SK-N-MC (cell line): ENCODE results near the gene BANP.
"Not testable (repeated sequence)": the region's sequence is repeated elsewhere in the genome, so short reads cannot be mapped to it uniquely, and the experiment has no call there.

Experiments used
- DNase-seq: peaks from one replicate; pipeline ENCODE4 v3.0.0-alpha.2; 2011; ENCODE audit warnings: low read depth, low spot score
- H3K27ac ChIP-seq: fragments of 200-600 bp; sonication (generic); 2 replicates; pipeline ENCODE4 v1.5.1; 2016; ENCODE audit warnings: mixed run types
- H3K36me3 ChIP-seq: fragments of 200-600 bp; sonication (generic); 2 replicates; pipeline ENCODE4 v1.6.1; 2017; ENCODE audit warnings: antibody characterized with exemption, low read length, mixed read lengths; ENCODE audit not compliant: insufficient read depth
- H3K4me3 ChIP-seq: fragments of 200-600 bp; sonication (generic); 2 replicates; pipeline ENCODE4 v1.5.1; 2016
- H3K9ac ChIP-seq: fragments of 200-600 bp; sonication (generic); 2 replicates; pipeline ENCODE4 v1.8.0; 2017; ENCODE audit warnings: mixed run types, mixed read lengths; ENCODE audit not compliant: insufficient read length
- H3K9me3 ChIP-seq: fragments of 200-600 bp; sonication (generic); 2 replicates; pipeline ENCODE4 v1.6.1; 2017; ENCODE audit warnings: low read depth, mild to moderate bottlenecking, antibody characterized with exemption, low read length, moderate library complexity, mixed read lengths
- EZH2 ChIP-seq: fragments of 200-600 bp; sonication (generic); IDR thresholded peaks from one replicate; pipeline ENCODE4 v1.6.1; 2017; ENCODE audit warnings: antibody characterized with exemption
- FOXP2 ChIP-seq: optimal IDR thresholded peaks from 2 replicates; pipeline ENCODE3; 2011; ENCODE audit warnings: mild to moderate bottlenecking, moderate library complexity; ENCODE audit not compliant: insufficient read depth; ENCODE audit errors: extremely low read length, control extremely low read depth
- POLR2AphosphoS5 ChIP-seq: IDR thresholded peaks from 2 replicates; pipeline ENCODE4 v1.6.1; 2012; ENCODE audit warnings: mild to moderate bottlenecking, low read depth, low read length, borderline replicate concordance

BANP gene

DNA sequence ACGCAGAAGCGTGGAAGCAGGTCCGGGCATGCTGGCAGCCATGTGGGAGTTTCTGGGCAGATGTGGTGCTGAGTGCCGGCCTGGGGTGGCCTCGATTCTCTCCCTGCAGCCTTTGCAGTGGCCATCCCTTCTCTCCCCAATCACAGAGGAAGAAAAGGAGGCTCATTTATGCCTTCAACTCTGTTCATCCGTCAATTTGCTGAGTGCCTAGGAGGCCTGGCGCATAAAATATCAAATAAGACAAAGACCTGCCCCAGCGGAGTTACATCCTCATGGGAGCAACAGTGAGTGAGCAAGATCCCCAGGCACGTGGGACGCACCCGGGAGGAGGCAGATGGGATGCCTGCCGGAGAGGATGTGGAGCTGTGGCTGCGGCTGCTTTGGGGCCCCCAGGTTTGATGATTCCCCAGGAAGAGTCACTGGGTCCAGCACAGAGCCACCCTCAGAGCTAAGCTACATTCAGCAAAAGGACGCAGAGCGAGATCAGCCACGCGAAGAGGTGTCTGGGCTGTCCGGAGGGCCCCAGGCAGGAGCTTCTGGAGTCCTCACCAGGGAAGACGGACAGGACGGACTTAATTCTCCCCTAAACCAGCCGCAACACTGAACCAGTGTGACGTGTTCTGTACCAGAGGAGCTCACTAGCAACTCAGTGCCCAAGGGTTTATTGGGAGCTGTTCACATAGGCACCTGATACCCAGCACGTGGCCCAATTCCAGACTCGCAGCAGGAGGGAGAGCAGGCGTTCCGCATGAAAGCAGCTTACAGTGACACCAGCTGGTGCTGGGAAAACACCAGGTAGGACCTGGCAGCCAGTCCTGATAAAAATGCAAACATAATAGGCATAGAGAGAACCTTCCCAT is 26.2 kb upstream of the BANP start:
- Histone ChIP-seq H3K36me3 (no peaks in the 10 kb centered on the region), H3K9ac (no peak overlapping the region), H3K4me3 (no peak overlapping the region), H3K9me3 (no peaks in the 10 kb centered on the region), H3K27ac (no peak overlapping the region)
- DNase-seq = no peak
- TF ChIP-seq FOXP2 (no peak), EZH2 (no peak), POLR2AphosphoS5 (no peak)

GRCh38 chr16:87926246-87927194 is 24.7 kb upstream of the BANP start:
- TF ChIP-seq EZH2 = no peak
- no peak for TF ChIP-seq FOXP2
- no peak for TF ChIP-seq POLR2AphosphoS5
- Histone ChIP-seq H3K9me3 (no peaks in the 10 kb centered on the region), H3K4me3 (no peak overlapping the region), H3K36me3 (no peaks in the 10 kb centered on the region), H3K9ac (no peak overlapping the region), H3K27ac (no peak overlapping the region)
- DNase-seq = no peak

DNA sequence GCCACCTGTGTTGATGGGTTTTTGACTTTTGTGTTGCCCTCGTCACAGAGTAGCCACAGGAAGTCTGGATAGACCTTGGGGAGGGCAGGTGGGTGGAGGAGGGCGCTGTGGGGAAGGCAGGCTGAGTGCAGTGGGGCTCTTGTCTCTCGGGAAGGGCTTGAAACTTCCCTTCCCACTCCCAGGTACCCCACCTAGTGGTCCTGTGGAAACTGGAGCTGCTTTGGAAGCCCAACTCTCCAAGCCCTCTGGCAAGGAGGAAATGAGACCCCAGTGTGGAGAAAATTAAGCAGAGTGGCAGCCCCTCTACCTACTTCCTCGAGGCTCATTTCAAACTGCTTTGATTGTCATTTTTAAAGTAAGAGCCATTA is 24.1 kb upstream of the BANP start:
- H3K27ac ChIP-seq = no peak overlapping the region
- TF ChIP-seq POLR2AphosphoS5 = no peak
- TF ChIP-seq FOXP2 = no peak
- TF ChIP-seq EZH2 = no peak
- H3K36me3 ChIP-seq = no peaks in the 10 kb centered on the region
- no peak overlapping the region for H3K9ac ChIP-seq
- no peak for DNase-seq
- H3K4me3 ChIP-seq = no peak overlapping the region
- no peaks in the 10 kb centered on the region for H3K9me3 ChIP-seq

DNA sequence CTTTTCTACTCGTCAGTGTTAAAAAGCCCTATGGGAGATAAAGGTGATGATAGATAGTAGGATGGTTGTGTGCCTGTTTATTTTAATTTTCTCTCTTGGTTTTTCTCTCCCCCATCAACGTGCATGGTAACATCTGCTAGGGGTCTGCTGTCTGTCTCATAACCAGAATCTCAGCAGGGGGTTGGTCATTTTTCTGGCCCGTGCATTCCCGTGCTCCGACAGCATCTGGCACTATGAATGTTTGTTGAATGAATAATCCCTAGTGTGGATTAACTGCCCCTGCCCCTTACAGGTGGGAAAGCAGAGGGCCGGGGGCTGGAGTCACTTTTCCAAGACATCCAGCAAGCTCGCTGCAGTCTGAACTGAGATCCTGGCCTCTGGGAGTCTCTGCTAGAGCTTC is 21.2 kb upstream of the BANP start:
- no peaks in the 10 kb centered on the region for H3K9me3 ChIP-seq
- no peak overlapping the region for H3K9ac ChIP-seq
- DNase-seq = no peak
- H3K4me3 ChIP-seq = no peak overlapping the region
- no peaks in the 10 kb centered on the region for H3K36me3 ChIP-seq
- TF ChIP-seq EZH2 (no peak), POLR2AphosphoS5 (no peak), FOXP2 (no peak)
- H3K27ac ChIP-seq = no peak overlapping the region

GRCh38 chr16:87930456-87930855 is 20.8 kb upstream of the BANP start:
- Histone ChIP-seq H3K9me3 (no peaks in the 10 kb centered on the region), H3K9ac (no peak overlapping the region), H3K4me3 (no peak overlapping the region), H3K27ac (no peak overlapping the region), H3K36me3 (no peaks in the 10 kb centered on the region)
- DNase-seq = no peak
- no peak for TF ChIP-seq EZH2
- no peak for TF ChIP-seq POLR2AphosphoS5
- TF ChIP-seq FOXP2 = no peak

GRCh38 chr16:87931504-87931903 is 19.7 kb upstream of the BANP start:
- TF ChIP-seq EZH2 = no peak
- TF ChIP-seq FOXP2 = no peak
- TF ChIP-seq POLR2AphosphoS5 = no peak
- H3K4me3 ChIP-seq = no peak overlapping the region
- H3K36me3 ChIP-seq = no peaks in the 10 kb centered on the region
- no peak for DNase-seq
- no peaks in the 10 kb centered on the region for H3K9me3 ChIP-seq
- H3K27ac ChIP-seq = no peak overlapping the region
- no peak overlapping the region for H3K9ac ChIP-seq

- H3K36me3 ChIP-seq, H3K9ac ChIP-seq, H3K4me3 ChIP-seq, H3K27ac ChIP-seq, DNase-seq, H3K9me3 ChIP-seq: not testable (repeated sequence)
These were observed 18.6 kb upstream of the BANP start for GRCh38 chr16:87932475-87933139.

DNA sequence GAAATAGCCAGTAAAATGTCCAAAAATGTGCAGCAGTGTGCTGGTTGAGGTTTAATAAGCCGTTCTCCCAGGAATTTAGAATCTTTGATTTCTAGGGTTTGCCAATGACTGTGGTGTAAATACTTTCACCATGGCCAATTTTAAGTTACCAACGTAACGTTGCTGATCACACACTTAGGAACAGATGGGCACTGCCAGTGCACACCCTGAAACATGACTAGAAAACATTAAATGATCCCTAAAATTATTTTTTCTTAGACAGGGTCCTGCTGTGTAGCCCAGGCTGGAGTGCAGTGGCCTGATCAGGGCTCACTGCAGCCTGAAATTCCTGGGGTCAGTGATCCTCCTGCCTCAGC is 18.1 kb upstream of the BANP start:
- H3K9me3 ChIP-seq = no peaks in the 10 kb centered on the region
- H3K9ac ChIP-seq = no peak overlapping the region
- TF ChIP-seq EZH2 (no peak), FOXP2 (no peak), POLR2AphosphoS5 (no peak)
- DNase-seq = no peak
- H3K4me3 ChIP-seq = no peak overlapping the region
- no peak overlapping the region for H3K27ac ChIP-seq
- no peaks in the 10 kb centered on the region for H3K36me3 ChIP-seq

DNA sequence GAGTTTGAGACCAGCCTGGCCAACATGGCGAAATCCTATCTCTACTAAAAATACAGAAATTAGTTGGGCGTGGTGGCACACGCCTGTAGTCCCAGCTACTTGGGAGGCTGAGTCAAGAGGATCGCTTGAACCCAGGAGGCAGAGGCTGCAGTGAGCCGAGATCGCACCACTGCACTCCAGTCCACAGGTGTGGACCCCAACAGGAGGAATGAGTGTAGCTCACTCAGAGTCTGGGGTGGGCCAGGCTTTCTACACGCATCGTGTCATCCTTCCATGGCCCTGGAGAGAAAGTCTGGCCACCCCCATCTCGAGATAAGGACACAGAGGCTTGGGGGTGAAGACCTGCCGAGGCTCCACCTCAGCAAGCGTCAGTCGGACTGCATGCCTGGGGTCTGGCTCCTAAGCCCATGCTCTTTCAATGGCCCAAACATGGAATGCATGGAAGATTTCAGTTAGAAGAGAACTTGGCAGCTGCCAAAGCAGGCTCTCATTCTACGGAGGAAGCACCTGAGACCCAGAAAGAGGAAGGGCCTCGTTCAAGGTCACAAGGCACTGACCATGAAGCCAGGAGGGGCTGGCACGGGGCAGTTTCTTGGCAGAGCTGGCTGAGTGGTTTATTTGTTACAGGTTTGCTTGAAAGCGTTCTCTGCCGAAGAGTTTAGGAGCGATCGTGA is 16.3 kb upstream of the BANP start:
- not testable (repeated sequence) for H3K27ac ChIP-seq, H3K36me3 ChIP-seq, H3K9me3 ChIP-seq, H3K4me3 ChIP-seq, H3K9ac ChIP-seq, DNase-seq

DNA sequence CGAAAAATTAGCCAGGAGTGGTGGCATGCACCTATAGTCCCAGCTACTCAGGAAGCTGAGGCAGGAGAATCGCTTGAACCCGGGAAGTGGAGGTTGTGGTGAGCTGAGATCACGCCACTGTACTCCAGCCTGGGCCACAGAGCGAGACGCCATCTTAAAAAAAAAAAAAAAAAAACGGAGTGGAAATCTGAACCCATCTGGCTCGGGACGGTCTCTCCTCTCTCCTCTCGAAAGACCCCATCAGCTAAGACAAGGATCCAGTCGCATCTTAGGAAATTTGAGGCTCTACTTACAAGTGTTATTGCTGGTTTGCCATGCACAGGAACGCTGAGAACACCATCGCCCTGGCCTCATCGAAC is 15.2 kb upstream of the BANP start:
- not testable (repeated sequence) for DNase-seq, H3K36me3 ChIP-seq, H3K4me3 ChIP-seq, H3K9ac ChIP-seq, H3K9me3 ChIP-seq, H3K27ac ChIP-seq
